ENCODE results near the gene RECQL5. TPM values are rescaled to one million over a fixed set of nuclear protein-coding genes. Genes with fewer than 3 reads are reported as not detected.
A peak's percentile ranks its signal among the peaks of the same experiment; 100 is the strongest.

RECQL5 gene
- polyA plus RNA-seq, 2 of the 4 experiments (the other 2 are of a cell fraction), result 22.7 to 39.9 TPM

DNA sequence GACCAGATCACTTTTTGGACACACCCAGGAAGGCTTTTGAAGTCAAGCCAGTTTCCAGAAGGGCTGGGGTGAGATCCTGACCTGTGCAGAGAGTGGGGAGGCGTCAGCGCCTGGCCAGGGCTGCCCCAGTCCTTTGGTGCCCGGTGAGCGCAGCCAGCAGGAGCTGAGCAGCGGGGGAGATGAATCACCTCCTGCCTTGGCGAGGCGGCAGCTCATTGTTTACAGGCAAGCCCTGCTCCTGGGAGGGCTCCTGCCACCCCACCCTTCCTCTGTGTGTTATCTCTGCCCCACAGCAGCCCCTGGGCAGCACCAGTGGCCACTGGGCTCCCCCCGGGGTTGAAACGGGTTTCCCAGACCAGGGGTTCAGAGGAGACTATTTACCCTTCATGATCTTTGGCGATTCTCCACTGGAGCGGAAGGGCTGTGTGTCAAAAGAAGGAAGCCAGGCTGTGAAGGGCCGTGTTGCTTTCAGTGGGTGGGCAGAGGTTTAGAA lies 40.2 kb upstream of the RECQL5 start (continued):
- TF ChIP-seq PBX3 (IDR thresholded peaks at IDR 0.05) (peak; percentile 64), BHLHE40 (IDR thresholded peaks at IDR 0.05; ENCODE audit: low read depth, low read length) (no peak), ZNF302 (CRISPR knock-in tag; IDR thresholded peaks at IDR 0.05) (no peak), TP53 (CRISPR knock-in tag; IDR thresholded peaks at IDR 0.05) (no peak), CEBPB (IDR thresholded peaks at IDR 0.05) (no peak), PHF8 (IDR thresholded peaks at IDR 0.05; ENCODE audit: borderline replicate concordance, low read depth) (no peak), SREBF2 (IDR thresholded peaks at IDR 0.05) (no peak), JUNB (IDR thresholded peaks at IDR 0.05) (peak; percentile 78), RNF2 (IDR thresholded peaks at IDR 0.05; ENCODE audit: borderline replicate concordance, low read depth) (no peak), FOXS1 (CRISPR knock-in tag; IDR thresholded peaks at IDR 0.05) (no peak), NFE2L2 (conservative IDR thresholded peaks at IDR 0.05; ENCODE audit: low read length) (no peak), HES2 (IDR thresholded peaks at IDR 0.05) (no peak), HEYL (CRISPR knock-in tag; IDR thresholded peaks at IDR 0.05) (no peak), NR3C1 (IDR thresholded peaks at IDR 0.05) (no peak), ESRRA (IDR thresholded peaks at IDR 0.05; ENCODE audit: borderline replicate concordance, low read length) (no peak), ZFP36 (IDR thresholded peaks at IDR 0.05; ENCODE audit: borderline replicate concordance, partially characterized antibody) (no peak), CHD2 (IDR thresholded peaks at IDR 0.05; ENCODE audit: low read length, partially characterized antibody) (no peak), ZSCAN20 (CRISPR knock-in tag; IDR thresholded peaks at IDR 0.05) (no peak), NPAS2 (CRISPR knock-in tag; IDR thresholded peaks at IDR 0.05; ENCODE audit: borderline replicate concordance) (no peak), EP300 (IDR thresholded peaks at IDR 0.05) (peak; percentile 62 to 87; a peak in 3 of 5 replicates), RFX5 (IDR thresholded peaks at IDR 0.05) (no peak), RAD21 (conservative IDR thresholded peaks at IDR 0.05 in 1 of 2, IDR thresholded peaks at IDR 0.05 in 1 of 2) (peak in 1 of 2 experiments; percentile 62; a peak in 4 of 5 replicates), MYC (IDR thresholded peaks at IDR 0.05; ENCODE audit: borderline replicate concordance, low read length) (peak; percentile 56; the same call in 1 of the 2 replicates), ZC3H11A (IDR thresholded peaks at IDR 0.05) (no peak), HOXA7 (CRISPR knock-in tag; IDR thresholded peaks at IDR 0.05) (0 out of 2 replicates have a peak, but pooled peaks have one; percentile 68), EHMT2 (IDR thresholded peaks at IDR 0.05; ENCODE audit: low read depth) (no peak), CBX2 (IDR thresholded peaks at IDR 0.05; ENCODE audit: borderline replicate concordance, low read depth) (no peak), RCOR1 (IDR thresholded peaks at IDR 0.05; ENCODE audit: low read depth, low read length) (no peak), MAZ (IDR thresholded peaks at IDR 0.05; ENCODE audit: borderline replicate concordance, low read depth, low read length) (no peak), JUN (IDR thresholded peaks at IDR 0.05) (peak; percentile 57 to 89; a peak in 3 of 5 replicates), CBX8 (IDR thresholded peaks at IDR 0.05) (no peak), FOSB (CRISPR knock-in tag; IDR thresholded peaks at IDR 0.05) (no peak), FOSL2 (IDR thresholded peaks at IDR 0.05) (peak; percentile 66; the same call in 1 of the 2 replicates), FOSL2 (CRISPR knock-in tag; IDR thresholded peaks at IDR 0.05) (peak; percentile 86), GATA3 (IDR thresholded peaks at IDR 0.05; ENCODE audit: borderline replicate concordance) (peak; percentile 71), EHF (CRISPR knock-in tag; IDR thresholded peaks at IDR 0.05) (no peak), KDM1A (IDR thresholded peaks at IDR 0.05; ENCODE audit: low read depth) (no peak), TFCP2L1 (CRISPR knock-in tag; IDR thresholded peaks at IDR 0.05) (no peak)
- TF ChIP-seq, protein P1, sequence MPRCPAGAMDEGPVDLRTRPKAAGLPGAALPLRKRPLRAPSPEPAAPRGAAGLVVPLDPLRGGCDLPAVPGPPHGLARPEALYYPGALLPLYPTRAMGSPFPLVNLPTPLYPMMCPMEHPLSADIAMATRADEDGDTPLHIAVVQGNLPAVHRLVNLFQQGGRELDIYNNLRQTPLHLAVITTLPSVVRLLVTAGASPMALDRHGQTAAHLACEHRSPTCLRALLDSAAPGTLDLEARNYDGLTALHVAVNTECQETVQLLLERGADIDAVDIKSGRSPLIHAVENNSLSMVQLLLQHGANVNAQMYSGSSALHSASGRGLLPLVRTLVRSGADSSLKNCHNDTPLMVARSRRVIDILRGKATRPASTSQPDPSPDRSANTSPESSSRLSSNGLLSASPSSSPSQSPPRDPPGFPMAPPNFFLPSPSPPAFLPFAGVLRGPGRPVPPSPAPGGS (IDR thresholded peaks at IDR 0.05), result no peak
- TF ChIP-seq, protein P2, sequence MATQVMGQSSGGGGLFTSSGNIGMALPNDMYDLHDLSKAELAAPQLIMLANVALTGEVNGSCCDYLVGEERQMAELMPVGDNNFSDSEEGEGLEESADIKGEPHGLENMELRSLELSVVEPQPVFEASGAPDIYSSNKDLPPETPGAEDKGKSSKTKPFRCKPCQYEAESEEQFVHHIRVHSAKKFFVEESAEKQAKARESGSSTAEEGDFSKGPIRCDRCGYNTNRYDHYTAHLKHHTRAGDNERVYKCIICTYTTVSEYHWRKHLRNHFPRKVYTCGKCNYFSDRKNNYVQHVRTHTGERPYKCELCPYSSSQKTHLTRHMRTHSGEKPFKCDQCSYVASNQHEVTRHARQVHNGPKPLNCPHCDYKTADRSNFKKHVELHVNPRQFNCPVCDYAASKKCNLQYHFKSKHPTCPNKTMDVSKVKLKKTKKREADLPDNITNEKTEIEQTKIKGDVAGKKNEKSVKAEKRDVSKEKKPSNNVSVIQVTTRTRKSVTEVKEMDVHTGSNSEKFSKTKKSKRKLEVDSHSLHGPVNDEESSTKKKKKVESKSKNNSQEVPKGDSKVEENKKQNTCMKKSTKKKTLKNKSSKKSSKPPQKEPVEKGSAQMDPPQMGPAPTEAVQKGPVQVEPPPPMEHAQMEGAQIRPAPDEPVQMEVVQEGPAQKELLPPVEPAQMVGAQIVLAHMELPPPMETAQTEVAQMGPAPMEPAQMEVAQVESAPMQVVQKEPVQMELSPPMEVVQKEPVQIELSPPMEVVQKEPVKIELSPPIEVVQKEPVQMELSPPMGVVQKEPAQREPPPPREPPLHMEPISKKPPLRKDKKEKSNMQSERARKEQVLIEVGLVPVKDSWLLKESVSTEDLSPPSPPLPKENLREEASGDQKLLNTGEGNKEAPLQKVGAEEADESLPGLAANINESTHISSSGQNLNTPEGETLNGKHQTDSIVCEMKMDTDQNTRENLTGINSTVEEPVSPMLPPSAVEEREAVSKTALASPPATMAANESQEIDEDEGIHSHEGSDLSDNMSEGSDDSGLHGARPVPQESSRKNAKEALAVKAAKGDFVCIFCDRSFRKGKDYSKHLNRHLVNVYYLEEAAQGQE (IDR thresholded peaks at IDR 0.05), result no peak
- TF ChIP-seq, protein P3, sequence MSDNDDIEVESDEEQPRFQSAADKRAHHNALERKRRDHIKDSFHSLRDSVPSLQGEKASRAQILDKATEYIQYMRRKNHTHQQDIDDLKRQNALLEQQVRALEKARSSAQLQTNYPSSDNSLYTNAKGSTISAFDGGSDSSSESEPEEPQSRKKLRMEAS (IDR thresholded peaks at IDR 0.05), result peak; percentile 84

Measured in A549 (cell line).